ENCODE results near the gene ANP32A. TPM values are rescaled to one million over a fixed set of nuclear protein-coding genes. Genes with fewer than 3 reads are reported as not detected.
A peak's percentile ranks its signal among the peaks of the same experiment; 100 is the strongest.

The ANP32A gene
- total RNA-seq, 1 donor from 2014 or later, result 222 TPM

GRCh38 chr15:68815598-68815997, 5.1 kb downstream of the ANP32A start:
- no peaks in the 10 kb centered on the region for H3K27me3 Mint-ChIP-seq

GRCh38 chr15:68814596-68814995, 6.1 kb downstream of the ANP32A start:
- no peak for TF ChIP-seq CTCF (conservative IDR thresholded peaks at IDR 0.05)
- Mint-ChIP-seq H3K4me3 (peak overlapping the region; percentile 34), H3K27me3 (no peaks in the 10 kb centered on the region), H3K27ac (peak overlapping the region; percentile 86), H3K4me1 (ENCODE audit: unreplicated experiment) (peaks cover 52% of the 10 kb centered on the region), H3K36me3 (peaks cover 15% of the 10 kb centered on the region), H3K9me3 (no peaks in the 10 kb centered on the region)
- DNase-seq (ENCODE audit: extremely low spot score, unreplicated experiment), result no peak

More at GRCh38 chr15:68815598-68815997, 5.1 kb downstream of the ANP32A start:
- peak overlapping the region; percentile 100 for H3K27ac Mint-ChIP-seq
- DNase-seq (ENCODE audit: extremely low spot score, unreplicated experiment), result no peak
- no peaks in the 10 kb centered on the region for H3K9me3 Mint-ChIP-seq
- peaks cover 7% of the 10 kb centered on the region for H3K36me3 Mint-ChIP-seq
- no peak for TF ChIP-seq CTCF (conservative IDR thresholded peaks at IDR 0.05)
- H3K4me3 Mint-ChIP-seq, result peak overlapping the region; percentile 99
- peaks cover 42% of the 10 kb centered on the region for H3K4me1 Mint-ChIP-seq (ENCODE audit: unreplicated experiment)

GRCh38 chr15:68812597-68813431, 7.9 kb downstream of the ANP32A start:
- Mint-ChIP-seq H3K4me3 (peak overlapping the region; percentile 67), H3K27me3 (no peaks in the 10 kb centered on the region), H3K36me3 (peaks cover 19% of the 10 kb centered on the region), H3K9me3 (no peaks in the 10 kb centered on the region), H3K27ac (peak overlapping the region; percentile 88), H3K4me1 (ENCODE audit: unreplicated experiment) (peaks cover 69% of the 10 kb centered on the region)
- DNase-seq (ENCODE audit: extremely low spot score, unreplicated experiment), result peak; percentile 34
- TF ChIP-seq CTCF (conservative IDR thresholded peaks at IDR 0.05), result no peak

GRCh38 chr15:68812069-68812468, 8.6 kb downstream of the ANP32A start:
- Mint-ChIP-seq H3K9me3 (no peaks in the 10 kb centered on the region), H3K4me1 (ENCODE audit: unreplicated experiment) (peaks cover 73% of the 10 kb centered on the region), H3K27ac (peak overlapping the region; percentile 24), H3K36me3 (peaks cover 19% of the 10 kb centered on the region), H3K4me3 (no peak overlapping the region), H3K27me3 (no peaks in the 10 kb centered on the region)
- no peak for TF ChIP-seq CTCF (conservative IDR thresholded peaks at IDR 0.05)
- DNase-seq (ENCODE audit: extremely low spot score, unreplicated experiment), result peak; percentile 39

GRCh38 chr15:68809517-68809916, 11.2 kb downstream of the ANP32A start:
- DNase-seq (ENCODE audit: extremely low spot score, unreplicated experiment), result no peak
- no peaks in the 10 kb centered on the region for H3K9me3 Mint-ChIP-seq
- H3K4me3 Mint-ChIP-seq, result no peak overlapping the region
- peaks cover 70% of the 10 kb centered on the region for H3K4me1 Mint-ChIP-seq (ENCODE audit: unreplicated experiment)
- no peaks in the 10 kb centered on the region for H3K27me3 Mint-ChIP-seq
- peaks cover 19% of the 10 kb centered on the region for H3K36me3 Mint-ChIP-seq
- H3K27ac Mint-ChIP-seq, result peak overlapping the region; percentile 5
- no peak for TF ChIP-seq CTCF (conservative IDR thresholded peaks at IDR 0.05)
